ENCODE results near the gene MPC2. TPM values are rescaled to one million over a fixed set of nuclear protein-coding genes. Genes with fewer than 3 reads are reported as not detected.

The MPC2 gene
- 47.7 and 62.3 TPM in 2 replicates for total RNA-seq

- no peak for TF ChIP-seq CTCF (conservative IDR thresholded peaks at IDR 0.05; ENCODE audit: low read depth, low read length)
- no peak for DNase-seq (ENCODE audit: low read depth)
- H3K4me3 ChIP-seq (ENCODE audit: low read depth, low read length), result peak within 1 kb of the TSS; percentile 86
Observed at GRCh38 chr1:167936930-167937708, at the start of gene MPC2. TSS of gene MPC2 (minus strand) at chr1:167937072. CDS start at chr1:167935841, 1,231 bp downstream.

GRCh38 chr1:167984886-167985489, 48.1 kb upstream of the MPC2 start:
- no peak for DNase-seq (ENCODE audit: low read depth)
- no peak overlapping the region for H3K4me3 ChIP-seq (ENCODE audit: low read depth, low read length)
- no peak for TF ChIP-seq CTCF (conservative IDR thresholded peaks at IDR 0.05; ENCODE audit: low read depth, low read length)

- no peak for TF ChIP-seq CTCF (conservative IDR thresholded peaks at IDR 0.05; ENCODE audit: low read depth, low read length)
- no peak overlapping the region for H3K4me3 ChIP-seq (ENCODE audit: low read depth, low read length)
- DNase-seq (ENCODE audit: low read depth), result no peak
Observed at GRCh38 chr1:167983797-167984420, 47.0 kb upstream of the MPC2 start.

GRCh38 chr1:167981933-167982332, 45.1 kb upstream of the MPC2 start:
- no peak for TF ChIP-seq CTCF (conservative IDR thresholded peaks at IDR 0.05; ENCODE audit: low read depth, low read length)
- DNase-seq (ENCODE audit: low read depth), result no peak
- no peak overlapping the region for H3K4me3 ChIP-seq (ENCODE audit: low read depth, low read length)

- no peak for TF ChIP-seq CTCF (conservative IDR thresholded peaks at IDR 0.05; ENCODE audit: low read depth, low read length)
Observed at GRCh38 chr1:167977245-167977644, 40.4 kb upstream of the MPC2 start.

GRCh38 chr1:167974698-167975097, 37.8 kb upstream of the MPC2 start:
- H3K4me3 ChIP-seq (ENCODE audit: low read depth, low read length), result no peak overlapping the region
- no peak for TF ChIP-seq CTCF (conservative IDR thresholded peaks at IDR 0.05; ENCODE audit: low read depth, low read length)
- no peak for DNase-seq (ENCODE audit: low read depth)

More at GRCh38 chr1:167977245-167977644, 40.4 kb upstream of the MPC2 start:
- no peak for DNase-seq (ENCODE audit: low read depth)
- H3K4me3 ChIP-seq (ENCODE audit: low read depth, low read length), result no peak overlapping the region
